ENCODE results near the gene CLASRP. TPM values are rescaled to one million over a fixed set of nuclear protein-coding genes. Genes with fewer than 3 reads are reported as not detected.

CLASRP gene
- total RNA-seq, 1 experiment from 2014 or later = 88.0 TPM

GRCh38 chr19:45035755-45036154, 3.1 kb upstream of the CLASRP start (continued):
- TF ChIP-seq, protein P1, sequence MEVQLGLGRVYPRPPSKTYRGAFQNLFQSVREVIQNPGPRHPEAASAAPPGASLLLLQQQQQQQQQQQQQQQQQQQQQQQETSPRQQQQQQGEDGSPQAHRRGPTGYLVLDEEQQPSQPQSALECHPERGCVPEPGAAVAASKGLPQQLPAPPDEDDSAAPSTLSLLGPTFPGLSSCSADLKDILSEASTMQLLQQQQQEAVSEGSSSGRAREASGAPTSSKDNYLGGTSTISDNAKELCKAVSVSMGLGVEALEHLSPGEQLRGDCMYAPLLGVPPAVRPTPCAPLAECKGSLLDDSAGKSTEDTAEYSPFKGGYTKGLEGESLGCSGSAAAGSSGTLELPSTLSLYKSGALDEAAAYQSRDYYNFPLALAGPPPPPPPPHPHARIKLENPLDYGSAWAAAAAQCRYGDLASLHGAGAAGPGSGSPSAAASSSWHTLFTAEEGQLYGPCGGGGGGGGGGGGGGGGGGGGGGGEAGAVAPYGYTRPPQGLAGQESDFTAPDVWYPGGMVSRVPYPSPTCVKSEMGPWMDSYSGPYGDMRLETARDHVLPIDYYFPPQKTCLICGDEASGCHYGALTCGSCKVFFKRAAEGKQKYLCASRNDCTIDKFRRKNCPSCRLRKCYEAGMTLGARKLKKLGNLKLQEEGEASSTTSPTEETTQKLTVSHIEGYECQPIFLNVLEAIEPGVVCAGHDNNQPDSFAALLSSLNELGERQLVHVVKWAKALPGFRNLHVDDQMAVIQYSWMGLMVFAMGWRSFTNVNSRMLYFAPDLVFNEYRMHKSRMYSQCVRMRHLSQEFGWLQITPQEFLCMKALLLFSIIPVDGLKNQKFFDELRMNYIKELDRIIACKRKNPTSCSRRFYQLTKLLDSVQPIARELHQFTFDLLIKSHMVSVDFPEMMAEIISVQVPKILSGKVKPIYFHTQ (CRISPR knock-in tag; IDR thresholded peaks at IDR 0.05) = no peak
- TF ChIP-seq, protein P2, sequence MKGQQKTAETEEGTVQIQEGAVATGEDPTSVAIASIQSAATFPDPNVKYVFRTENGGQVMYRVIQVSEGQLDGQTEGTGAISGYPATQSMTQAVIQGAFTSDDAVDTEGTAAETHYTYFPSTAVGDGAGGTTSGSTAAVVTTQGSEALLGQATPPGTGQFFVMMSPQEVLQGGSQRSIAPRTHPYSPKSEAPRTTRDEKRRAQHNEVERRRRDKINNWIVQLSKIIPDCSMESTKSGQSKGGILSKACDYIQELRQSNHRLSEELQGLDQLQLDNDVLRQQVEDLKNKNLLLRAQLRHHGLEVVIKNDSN (CRISPR knock-in tag; IDR thresholded peaks at IDR 0.05) = no peak
- TF ChIP-seq OVOL2 (CRISPR knock-in tag; IDR thresholded peaks at IDR 0.05; ENCODE audit: borderline replicate concordance) (no peak), JUN (CRISPR knock-in tag; IDR thresholded peaks at IDR 0.05) (no peak), NFYB (CRISPR knock-in tag; conservative IDR thresholded peaks at IDR 0.05; ENCODE audit: low read depth) (no peak), USF2 (CRISPR knock-in tag; IDR thresholded peaks at IDR 0.05) (no peak), CREB1 (CRISPR knock-in tag; IDR thresholded peaks at IDR 0.05) (no peak)
- TF ChIP-seq, protein P3, sequence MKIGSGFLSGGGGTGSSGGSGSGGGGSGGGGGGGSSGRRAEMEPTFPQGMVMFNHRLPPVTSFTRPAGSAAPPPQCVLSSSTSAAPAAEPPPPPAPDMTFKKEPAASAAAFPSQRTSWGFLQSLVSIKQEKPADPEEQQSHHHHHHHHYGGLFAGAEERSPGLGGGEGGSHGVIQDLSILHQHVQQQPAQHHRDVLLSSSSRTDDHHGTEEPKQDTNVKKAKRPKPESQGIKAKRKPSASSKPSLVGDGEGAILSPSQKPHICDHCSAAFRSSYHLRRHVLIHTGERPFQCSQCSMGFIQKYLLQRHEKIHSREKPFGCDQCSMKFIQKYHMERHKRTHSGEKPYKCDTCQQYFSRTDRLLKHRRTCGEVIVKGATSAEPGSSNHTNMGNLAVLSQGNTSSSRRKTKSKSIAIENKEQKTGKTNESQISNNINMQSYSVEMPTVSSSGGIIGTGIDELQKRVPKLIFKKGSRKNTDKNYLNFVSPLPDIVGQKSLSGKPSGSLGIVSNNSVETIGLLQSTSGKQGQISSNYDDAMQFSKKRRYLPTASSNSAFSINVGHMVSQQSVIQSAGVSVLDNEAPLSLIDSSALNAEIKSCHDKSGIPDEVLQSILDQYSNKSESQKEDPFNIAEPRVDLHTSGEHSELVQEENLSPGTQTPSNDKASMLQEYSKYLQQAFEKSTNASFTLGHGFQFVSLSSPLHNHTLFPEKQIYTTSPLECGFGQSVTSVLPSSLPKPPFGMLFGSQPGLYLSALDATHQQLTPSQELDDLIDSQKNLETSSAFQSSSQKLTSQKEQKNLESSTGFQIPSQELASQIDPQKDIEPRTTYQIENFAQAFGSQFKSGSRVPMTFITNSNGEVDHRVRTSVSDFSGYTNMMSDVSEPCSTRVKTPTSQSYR (CRISPR knock-in tag; IDR thresholded peaks at IDR 0.05) = no peak
- TF ChIP-seq, protein P4, sequence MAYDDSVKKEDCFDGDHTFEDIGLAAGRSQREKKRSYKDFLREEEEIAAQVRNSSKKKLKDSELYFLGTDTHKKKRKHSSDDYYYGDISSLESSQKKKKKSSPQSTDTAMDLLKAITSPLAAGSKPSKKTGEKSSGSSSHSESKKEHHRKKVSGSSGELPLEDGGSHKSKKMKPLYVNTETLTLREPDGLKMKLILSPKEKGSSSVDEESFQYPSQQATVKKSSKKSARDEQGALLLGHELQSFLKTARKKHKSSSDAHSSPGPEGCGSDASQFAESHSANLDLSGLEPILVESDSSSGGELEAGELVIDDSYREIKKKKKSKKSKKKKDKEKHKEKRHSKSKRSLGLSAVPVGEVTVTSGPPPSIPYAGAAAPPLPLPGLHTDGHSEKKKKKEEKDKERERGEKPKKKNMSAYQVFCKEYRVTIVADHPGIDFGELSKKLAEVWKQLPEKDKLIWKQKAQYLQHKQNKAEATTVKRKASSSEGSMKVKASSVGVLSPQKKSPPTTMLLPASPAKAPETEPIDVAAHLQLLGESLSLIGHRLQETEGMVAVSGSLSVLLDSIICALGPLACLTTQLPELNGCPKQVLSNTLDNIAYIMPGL (CRISPR knock-in tag; IDR thresholded peaks at IDR 0.05) = no peak
- TF ChIP-seq, protein P5, sequence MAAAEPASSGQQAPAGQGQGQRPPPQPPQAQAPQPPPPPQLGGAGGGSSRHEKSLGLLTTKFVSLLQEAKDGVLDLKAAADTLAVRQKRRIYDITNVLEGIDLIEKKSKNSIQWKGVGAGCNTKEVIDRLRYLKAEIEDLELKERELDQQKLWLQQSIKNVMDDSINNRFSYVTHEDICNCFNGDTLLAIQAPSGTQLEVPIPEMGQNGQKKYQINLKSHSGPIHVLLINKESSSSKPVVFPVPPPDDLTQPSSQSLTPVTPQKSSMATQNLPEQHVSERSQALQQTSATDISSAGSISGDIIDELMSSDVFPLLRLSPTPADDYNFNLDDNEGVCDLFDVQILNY (CRISPR knock-in tag; IDR thresholded peaks at IDR 0.05) = no peak
- TF ChIP-seq, protein P6, sequence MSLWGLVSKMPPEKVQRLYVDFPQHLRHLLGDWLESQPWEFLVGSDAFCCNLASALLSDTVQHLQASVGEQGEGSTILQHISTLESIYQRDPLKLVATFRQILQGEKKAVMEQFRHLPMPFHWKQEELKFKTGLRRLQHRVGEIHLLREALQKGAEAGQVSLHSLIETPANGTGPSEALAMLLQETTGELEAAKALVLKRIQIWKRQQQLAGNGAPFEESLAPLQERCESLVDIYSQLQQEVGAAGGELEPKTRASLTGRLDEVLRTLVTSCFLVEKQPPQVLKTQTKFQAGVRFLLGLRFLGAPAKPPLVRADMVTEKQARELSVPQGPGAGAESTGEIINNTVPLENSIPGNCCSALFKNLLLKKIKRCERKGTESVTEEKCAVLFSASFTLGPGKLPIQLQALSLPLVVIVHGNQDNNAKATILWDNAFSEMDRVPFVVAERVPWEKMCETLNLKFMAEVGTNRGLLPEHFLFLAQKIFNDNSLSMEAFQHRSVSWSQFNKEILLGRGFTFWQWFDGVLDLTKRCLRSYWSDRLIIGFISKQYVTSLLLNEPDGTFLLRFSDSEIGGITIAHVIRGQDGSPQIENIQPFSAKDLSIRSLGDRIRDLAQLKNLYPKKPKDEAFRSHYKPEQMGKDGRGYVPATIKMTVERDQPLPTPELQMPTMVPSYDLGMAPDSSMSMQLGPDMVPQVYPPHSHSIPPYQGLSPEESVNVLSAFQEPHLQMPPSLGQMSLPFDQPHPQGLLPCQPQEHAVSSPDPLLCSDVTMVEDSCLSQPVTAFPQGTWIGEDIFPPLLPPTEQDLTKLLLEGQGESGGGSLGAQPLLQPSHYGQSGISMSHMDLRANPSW (CRISPR knock-in tag; conservative IDR thresholded peaks at IDR 0.05; ENCODE audit: low read depth) = no peak

- Mint-ChIP-seq H3K4me1 (peaks cover 10% of the 10 kb centered on the region), H3K4me3 (no peak overlapping the region), H3K36me3 (peaks cover 39% of the 10 kb centered on the region), H3K9me3 (peaks cover 3% of the 10 kb centered on the region; the same call in 1 of the 2 replicates), H3K27ac (no peak overlapping the region), H3K27me3 (ENCODE audit: low read depth) (no peaks in the 10 kb centered on the region)
- CTCF ChIA-PET = interaction anchor here (1.3 to 2.7 kb wide), 5 partner anchors 19 to 88 kb away, joined by 3 to 32 read pairs (median 5); no protein-coding TSS in a partner anchor
- ATAC-seq = no peak
- DNase-seq (ENCODE audit: low spot score) = no peak
- POLR2A ChIA-PET = no interaction called here
- TF ChIP-seq, protein P7, sequence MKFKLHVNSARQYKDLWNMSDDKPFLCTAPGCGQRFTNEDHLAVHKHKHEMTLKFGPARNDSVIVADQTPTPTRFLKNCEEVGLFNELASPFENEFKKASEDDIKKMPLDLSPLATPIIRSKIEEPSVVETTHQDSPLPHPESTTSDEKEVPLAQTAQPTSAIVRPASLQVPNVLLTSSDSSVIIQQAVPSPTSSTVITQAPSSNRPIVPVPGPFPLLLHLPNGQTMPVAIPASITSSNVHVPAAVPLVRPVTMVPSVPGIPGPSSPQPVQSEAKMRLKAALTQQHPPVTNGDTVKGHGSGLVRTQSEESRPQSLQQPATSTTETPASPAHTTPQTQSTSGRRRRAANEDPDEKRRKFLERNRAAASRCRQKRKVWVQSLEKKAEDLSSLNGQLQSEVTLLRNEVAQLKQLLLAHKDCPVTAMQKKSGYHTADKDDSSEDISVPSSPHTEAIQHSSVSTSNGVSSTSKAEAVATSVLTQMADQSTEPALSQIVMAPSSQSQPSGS (CRISPR knock-in tag; IDR thresholded peaks at IDR 0.05; ENCODE audit: borderline replicate concordance, low read depth) = no peak
- TF ChIP-seq NR1H2 (CRISPR knock-in tag; IDR thresholded peaks at IDR 0.05) (no peak), NR2C2 (CRISPR knock-in tag; IDR thresholded peaks at IDR 0.05) (no peak), SMAD4 (CRISPR knock-in tag; IDR thresholded peaks at IDR 0.05) (no peak), JAZF1 (CRISPR knock-in tag; IDR thresholded peaks at IDR 0.05) (no peak), EMX1 (CRISPR knock-in tag; IDR thresholded peaks at IDR 0.05) (no peak), ZNF396 (CRISPR knock-in tag; IDR thresholded peaks at IDR 0.05; ENCODE audit: borderline replicate concordance) (no peak), IRF2 (CRISPR knock-in tag; IDR thresholded peaks at IDR 0.05; ENCODE audit: borderline replicate concordance, low read depth) (no peak)
These were observed 1.3 kb upstream of the CLASRP start for GRCh38 chr19:45037393-45038169.
